ENCODE results near the gene GKN1.

The GKN1 gene

DNA sequence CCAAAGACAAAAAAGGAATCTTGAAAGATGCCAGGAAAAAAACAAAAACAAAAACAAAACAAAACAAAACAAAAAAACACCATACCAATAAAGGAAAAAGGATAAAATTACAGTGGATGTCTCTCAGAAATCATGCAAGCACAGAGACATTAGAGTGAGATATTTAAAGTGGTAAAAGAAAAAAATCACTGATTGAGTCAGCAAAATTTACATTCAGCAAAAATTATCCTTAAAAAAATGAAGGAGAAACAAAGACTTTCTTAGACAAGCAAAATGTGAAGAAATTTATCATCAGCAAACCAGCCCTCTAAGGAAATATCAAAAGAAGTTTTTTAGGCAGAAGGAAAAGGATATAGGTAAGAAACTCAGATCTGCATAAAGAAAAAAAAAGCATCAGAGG is 10.2 kb upstream of the GKN1 start:
- DNase-seq: no peak

DNA sequence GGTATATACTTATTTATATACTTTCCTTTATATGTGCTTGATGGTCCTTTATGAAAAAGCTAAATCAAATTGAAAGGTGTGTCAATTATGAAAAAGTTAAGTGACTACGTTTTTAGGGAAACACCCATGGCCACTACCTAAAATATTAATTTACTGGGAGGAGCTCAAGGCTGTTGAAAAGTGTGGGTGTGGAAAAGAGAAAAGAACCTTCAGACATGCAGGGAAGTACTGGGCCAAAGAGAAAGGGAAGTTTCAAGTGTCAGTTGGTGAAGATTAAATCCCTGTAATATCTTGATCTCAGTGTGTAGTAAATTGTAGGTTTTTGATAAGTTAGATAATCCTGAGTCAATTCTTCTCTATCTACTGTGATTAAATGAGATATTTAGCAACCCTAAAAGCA is 6.2 kb upstream of the GKN1 start:
- peak; percentile 5 for DNase-seq

- DNase-seq: no peak
These were observed 4.5 kb upstream of the GKN1 start for GRCh38 chr2:68969736-68970490.

DNA sequence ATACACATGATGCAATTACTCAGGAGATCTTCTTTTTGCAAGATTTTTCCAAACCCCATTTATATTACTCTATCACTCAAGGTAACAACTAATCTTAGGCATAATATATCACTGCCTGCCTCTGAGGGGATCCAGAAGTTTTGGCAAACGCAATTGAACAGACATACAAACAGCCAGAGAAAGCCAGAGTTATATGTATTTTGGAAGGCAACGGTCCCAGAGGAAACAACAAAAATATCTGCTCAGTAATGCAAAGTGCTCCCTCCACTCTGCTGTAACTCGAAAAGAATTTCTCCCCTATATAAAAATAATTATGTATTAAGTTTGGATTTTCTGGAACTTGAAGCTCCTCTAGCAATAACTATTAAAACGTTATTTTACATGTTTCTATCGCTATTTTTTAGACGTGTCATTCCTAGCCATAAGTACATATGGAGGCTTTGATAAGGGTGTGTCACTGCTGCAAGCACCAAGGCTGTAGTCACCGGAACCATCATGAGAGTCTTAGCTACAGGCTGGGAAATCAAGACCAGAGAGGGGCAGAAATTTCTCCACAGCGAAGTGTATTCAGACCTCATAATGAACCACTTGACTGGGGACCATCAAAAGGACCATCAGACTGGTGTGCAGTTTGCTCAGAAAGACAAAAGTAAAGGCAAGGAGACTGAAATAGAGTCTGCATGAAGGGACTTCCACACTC is 3.7 kb upstream of the GKN1 start:
- DNase-seq: no peak

- peak; percentile 55 for DNase-seq
These were observed 2.7 kb upstream of the GKN1 start for GRCh38 chr2:68971591-68972231.

GRCh38 chr2:68974946-68975665 is 670 bp downstream of the GKN1 start:
- DNase-seq: no peak

- DNase-seq: no peak
These were observed 1.4 kb downstream of the GKN1 start for GRCh38 chr2:68975844-68976243.

GRCh38 chr2:68977453-68977852 is 3.0 kb downstream of the GKN1 start:
- no peak for DNase-seq

GRCh38 chr2:68978098-68978497 is 3.7 kb downstream of the GKN1 start:
- no peak for DNase-seq

- DNase-seq: no peak
These were observed 6.5 kb downstream of the GKN1 start for GRCh38 chr2:68980956-68981355.

DNA sequence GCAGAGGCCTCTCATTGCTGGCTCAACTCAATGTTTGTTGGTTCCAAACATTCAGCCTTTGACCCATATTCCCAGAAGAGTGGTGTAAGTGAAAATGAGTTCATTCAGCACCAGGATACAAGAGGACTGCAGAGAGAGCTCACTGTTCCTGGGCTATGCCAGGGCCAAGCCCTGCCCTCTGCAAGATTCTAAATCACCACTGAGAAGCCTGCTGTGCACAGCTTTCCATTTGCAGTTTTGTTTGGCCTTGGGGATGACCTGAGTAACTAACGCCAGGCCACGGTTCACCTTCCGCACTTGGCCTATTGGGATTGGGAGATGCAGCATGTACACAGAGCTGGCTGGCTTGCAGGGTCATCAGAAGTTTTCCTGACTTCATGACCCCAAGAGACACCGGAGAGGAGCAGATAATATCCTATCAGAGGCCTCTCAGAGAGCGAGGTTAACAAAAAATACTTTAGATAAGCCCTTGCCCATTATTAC is 12.6 kb downstream of the GKN1 start:
- no peak for DNase-seq

GRCh38 chr2:68989035-68989434 is 14.6 kb downstream of the GKN1 start:
- DNase-seq: no peak

DNA sequence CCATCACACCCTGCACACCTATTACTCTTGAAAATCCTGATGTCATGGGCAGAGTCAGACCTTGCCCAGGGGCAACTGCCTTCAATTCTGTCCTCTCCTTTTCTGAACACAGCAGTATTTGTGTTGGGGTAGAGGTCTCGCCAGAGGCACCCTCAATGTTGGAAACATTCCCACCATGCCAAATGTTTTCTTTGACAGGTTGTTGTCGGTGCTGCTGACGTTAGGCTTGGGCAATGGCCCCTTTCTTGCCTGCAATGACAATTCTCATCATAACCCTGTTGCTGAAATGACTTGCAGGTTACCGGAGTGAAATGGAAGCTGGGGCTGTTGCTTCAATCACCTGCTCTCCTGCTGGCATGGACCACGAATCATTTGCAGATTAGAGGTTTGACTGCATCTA is 17.9 kb downstream of the GKN1 start:
- DNase-seq: no peak

DNA sequence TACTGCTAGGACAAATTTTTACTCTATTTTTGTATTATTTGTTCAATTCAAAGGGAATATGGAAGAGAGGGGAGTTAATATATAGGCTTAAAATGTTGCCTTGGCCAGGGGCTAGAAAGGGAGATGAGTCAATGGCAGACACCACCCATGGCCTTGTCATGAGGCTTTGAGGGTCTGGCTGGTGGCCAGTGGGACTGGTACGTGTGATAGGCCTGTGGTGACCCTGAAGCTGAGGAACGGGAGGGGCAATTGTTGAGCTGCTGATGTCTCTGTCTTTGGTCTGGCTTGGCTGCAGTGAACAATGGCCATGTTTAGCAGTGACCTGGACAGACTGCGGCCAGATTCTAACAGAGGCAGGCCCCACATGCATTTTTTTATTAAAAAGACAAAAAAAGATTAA is 18.5 kb downstream of the GKN1 start:
- no peak for DNase-seq

DNA sequence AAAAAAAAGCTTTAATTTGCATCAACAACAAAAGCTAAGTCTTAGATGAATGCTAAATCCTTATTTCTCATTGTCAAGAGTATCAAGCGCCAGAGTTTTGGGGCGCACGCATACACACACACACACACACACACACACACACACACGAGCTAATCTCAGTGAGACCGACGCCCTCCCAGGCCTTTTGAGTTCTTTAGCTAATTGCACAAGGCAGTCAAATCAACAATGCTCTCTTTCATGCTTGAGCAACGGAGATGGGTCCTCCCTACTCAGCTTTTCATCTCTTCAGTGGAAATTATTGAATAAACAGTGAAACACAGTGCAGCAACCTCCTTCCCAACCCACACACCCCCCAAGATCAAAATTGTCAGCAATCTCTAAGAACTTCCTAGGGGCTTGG is 19.2 kb downstream of the GKN1 start:
- DNase-seq: no peak

DNA sequence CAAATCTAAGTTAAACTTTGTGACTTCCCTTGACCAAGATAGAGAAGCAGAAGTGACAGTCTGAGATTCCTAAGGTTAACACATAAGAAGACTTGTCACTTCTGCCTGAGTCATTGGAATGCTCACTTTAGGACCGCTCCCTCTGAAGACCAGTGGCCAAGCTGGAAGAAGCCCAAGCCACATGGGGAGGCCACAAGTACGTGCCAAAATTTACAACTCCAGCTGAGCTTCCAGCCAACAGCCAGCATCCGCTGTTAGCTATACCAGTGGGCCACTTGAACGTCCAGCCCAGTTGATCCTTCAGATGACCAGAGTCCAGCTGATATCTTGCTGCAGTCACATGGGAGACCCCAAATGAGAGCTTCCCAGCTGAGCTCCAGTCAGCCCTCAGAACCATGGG is 20.4 kb downstream of the GKN1 start:
- no peak for DNase-seq

DNA sequence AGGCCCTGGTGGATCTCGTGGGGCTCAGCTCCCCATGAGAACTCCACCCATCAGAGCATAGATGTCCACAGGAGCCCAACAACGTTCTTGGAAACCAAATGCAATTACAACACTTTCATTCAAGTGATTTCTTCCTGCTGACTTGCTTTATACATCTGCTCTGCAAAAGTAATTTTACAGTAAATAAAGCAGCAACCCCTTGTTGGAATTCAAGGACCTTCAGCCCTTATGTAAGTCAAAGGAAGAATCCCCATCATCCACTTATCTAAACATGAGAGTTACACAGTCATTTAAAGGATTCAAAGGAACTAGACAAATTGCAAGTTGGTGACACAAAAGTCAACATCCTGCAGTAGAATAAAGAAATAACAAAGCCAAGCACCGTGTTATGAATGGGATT is 21.5 kb downstream of the GKN1 start:
- no peak for DNase-seq

GRCh38 chr2:68997401-68997800 is 23.0 kb downstream of the GKN1 start:
- no peak for DNase-seq

GRCh38 chr2:69001879-69002278 is 27.4 kb downstream of the GKN1 start:
- DNase-seq: no peak

GRCh38 chr2:69003731-69004130 is 29.3 kb downstream of the GKN1 start:
- peak; percentile 50 for DNase-seq

- no peak for DNase-seq
These were observed 32.7 kb downstream of the GKN1 start for GRCh38 chr2:69007169-69007568.

DNA sequence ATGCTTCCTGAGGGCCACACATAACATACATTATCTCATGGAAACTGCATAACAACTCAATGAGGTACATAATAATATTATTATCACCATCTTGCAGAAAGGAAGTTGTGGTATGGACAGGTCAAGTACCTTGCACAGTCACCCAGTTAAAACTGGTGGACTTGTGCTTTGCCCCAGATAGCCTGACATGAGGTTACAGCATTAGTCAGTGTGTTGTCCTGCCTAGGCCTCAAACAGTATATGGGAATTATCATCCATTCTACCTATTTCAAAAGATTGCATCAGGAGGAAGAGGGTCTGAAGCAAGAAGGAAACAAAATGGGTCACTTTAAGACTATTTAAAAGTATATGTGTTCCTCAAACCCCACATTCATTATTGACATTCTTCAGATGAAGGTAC is 33.2 kb downstream of the GKN1 start:
- no peak for DNase-seq

DNA sequence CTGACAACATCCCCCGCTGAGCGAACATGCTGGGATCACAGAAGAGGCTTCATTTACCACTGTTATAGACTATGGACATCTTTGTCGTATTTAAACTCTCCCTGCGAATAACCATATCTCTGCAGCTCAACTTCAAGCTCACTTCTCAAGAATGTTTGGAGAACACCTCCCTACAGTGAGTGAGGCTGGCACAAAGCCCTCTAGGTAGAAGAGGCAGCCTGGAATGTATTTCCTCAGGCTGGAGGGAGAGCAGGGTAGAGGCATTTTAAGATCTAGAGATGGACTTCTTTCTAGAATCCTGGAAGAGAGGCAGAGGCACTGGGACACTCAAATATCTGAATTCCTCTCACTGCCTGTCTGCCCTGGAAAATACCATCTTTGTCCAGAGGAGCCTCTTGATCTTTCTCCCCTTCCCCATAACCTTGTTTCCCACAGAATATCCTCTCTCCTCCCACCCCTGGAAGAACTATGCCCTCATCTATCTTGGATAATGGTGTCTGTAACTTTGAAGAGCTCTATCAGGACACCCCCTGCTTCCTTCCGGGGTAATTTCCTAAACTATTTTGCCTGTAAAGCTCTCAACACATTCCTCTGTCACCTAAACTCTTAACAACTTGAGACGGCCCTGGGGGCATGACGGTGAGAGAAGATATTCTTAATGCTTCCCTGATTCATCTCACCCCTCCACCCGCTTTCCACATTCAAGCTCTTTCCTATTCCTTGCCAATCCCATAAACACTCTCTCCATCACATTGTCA is 36.2 kb downstream of the GKN1 start:
- DNase-seq: no peak

Measured in MV-4-11 (cell line).